T-cell (primary cell): Measurements from ENCODE around the gene MAP2K1. TPM values are rescaled to one million over a fixed set of nuclear protein-coding genes. Genes with fewer than 3 reads are reported as not detected.

Source experiments
- ATAC-seq, 4 experiments: fragments of 200-7000 bp in 3 of 4; fragments of 150-1000 bp in 1 of 4; cut with Tn5 transposase; replicated peaks in 1 of 4; 1 replicate in 3 of 4; 2 replicates in 1 of 4; pipeline ENCODE4 v1.10.0; 2021; ENCODE audit warnings: moderate library complexity in 3 of 4, mild to moderate bottlenecking in 2 of 4, moderate number of reproducible peaks in 1 of 4
- CTCF ChIA-PET, 2 donors: fragments of 300-600 bp; sonication (Branson Sonifier 250); formaldehyde crosslinking; loops; one replicate each; lab custom pipeline; 2022; ENCODE audit warnings: antibody characterized with exemption in 2 of 2; lab: Charles Lee
- POLR2A ChIA-PET, 2 donors: fragments of 300-600 bp; sonication (Branson Sonifier 250); formaldehyde crosslinking; loops; one replicate each; lab custom pipeline; 2022; ENCODE audit warnings: antibody characterized with exemption in 2 of 2; lab: Charles Lee
- DNase-seq, 35 experiments: peaks; one replicate each; pipeline versions ENCODE4 v3.0.0 to v3.0.0-alpha.2; 2013 to 2023
- H3K27ac ChIP-seq: one replicate; pipeline ENCODE4 v1.5.1; 2013; ENCODE audit warnings: low read length
- H3K27me3 ChIP-seq, 2 experiments: replicated peaks in 1 of 2; 1 replicate in 1 of 2; 2 replicates in 1 of 2; pipeline versions ENCODE4 v1.6.1 to v1.7.0; 2013; ENCODE audit warnings: low read length in 1 of 2, mixed read lengths in 1 of 2; ENCODE audit not compliant: control insufficient read depth in 2 of 2, insufficient read depth in 2 of 2; ENCODE audit errors: extremely low read depth in 1 of 2
- H3K36me3 ChIP-seq, 2 donors: 1 replicate in 1 of 2; 2 replicates in 1 of 2; pipeline versions ENCODE4 v1.6.1 to v1.7.0; 2013; ENCODE audit warnings: low read length in 1 of 2; ENCODE audit not compliant: control insufficient read depth in 2 of 2, insufficient read depth in 1 of 2; ENCODE audit errors: extremely low read depth in 1 of 2
- H3K4me1 ChIP-seq, 2 experiments: 1 replicate in 1 of 2; 2 replicates in 1 of 2; pipeline versions ENCODE4 v1.6.1 to v1.7.0; 2013; ENCODE audit warnings: low read length in 2 of 2, mixed read lengths in 1 of 2; ENCODE audit not compliant: insufficient read depth in 2 of 2, control insufficient read depth in 1 of 2; ENCODE audit errors: extremely low read depth in 1 of 2
- H3K4me3 ChIP-seq, 2 donors: 1 replicate in 1 of 2; 2 replicates in 1 of 2; pipeline versions ENCODE4 v1.5.1 to v1.7.0; 2013; ENCODE audit warnings: mild to moderate bottlenecking in 2 of 2, low read length in 1 of 2, moderate library complexity in 1 of 2; ENCODE audit not compliant: control insufficient read depth in 1 of 2; ENCODE audit errors: extremely low read depth in 1 of 2
- H3K9me3 ChIP-seq: 2 replicates; pipeline ENCODE4 v1.7.0; 2013
- H3K27ac Mint-ChIP-seq, 2 donors: one replicate each; pipeline ENCODE4 v1.8.0; 2020 to 2021; ENCODE audit warnings: mild to moderate bottlenecking in 2 of 2, mixed read lengths in 2 of 2
- H3K27me3 Mint-ChIP-seq, 2 donors: one replicate each; pipeline ENCODE4 v1.8.0; 2021 to 2022; ENCODE audit warnings: mixed read lengths in 2 of 2
- H3K36me3 Mint-ChIP-seq: one replicate; pipeline ENCODE4 v1.8.0; 2021; ENCODE audit warnings: mixed read lengths
- H3K4me1 Mint-ChIP-seq, 3 donors: one replicate each; pipeline ENCODE4 v1.8.0; 2020 to 2022; ENCODE audit warnings: mixed read lengths in 3 of 3, mild to moderate bottlenecking in 1 of 3
- H3K4me3 Mint-ChIP-seq, 3 donors: one replicate each; pipeline ENCODE4 v1.8.0; 2020 to 2022; ENCODE audit warnings: mild to moderate bottlenecking in 3 of 3, mixed read lengths in 3 of 3, moderate library complexity in 3 of 3
- H3K9me3 Mint-ChIP-seq, 3 donors: one replicate each; pipeline ENCODE4 v1.8.0; 2020 to 2022; ENCODE audit warnings: mixed read lengths in 3 of 3
- WGBS: methylation state at CpG from one replicate; pipeline ENCODE4 v1.1.5; 2013; ENCODE audit warnings: missing lambda C conversion rate; ENCODE audit not compliant: insufficient coverage; 5-methylcytosine and 5-hydroxymethylcytosine counted together
- total RNA-seq, 35 experiments: library from RNA in 6 of 35; stranded (reverse) in 6 of 35; fragments of 120-200 nt in 1 of 35; gene quantifications; one replicate each; pipeline versions ENCODE4 v1.2.1 to v1.2.4 and lab custom pipeline; 2013 to 2026

MAP2K1 gene
- total RNA-seq, 5 donors from 2014 or later (not counting 1 experiment from before 2014, with no cell fraction given), result 38.7 to 62.8 (median 49.4) TPM

DNA sequence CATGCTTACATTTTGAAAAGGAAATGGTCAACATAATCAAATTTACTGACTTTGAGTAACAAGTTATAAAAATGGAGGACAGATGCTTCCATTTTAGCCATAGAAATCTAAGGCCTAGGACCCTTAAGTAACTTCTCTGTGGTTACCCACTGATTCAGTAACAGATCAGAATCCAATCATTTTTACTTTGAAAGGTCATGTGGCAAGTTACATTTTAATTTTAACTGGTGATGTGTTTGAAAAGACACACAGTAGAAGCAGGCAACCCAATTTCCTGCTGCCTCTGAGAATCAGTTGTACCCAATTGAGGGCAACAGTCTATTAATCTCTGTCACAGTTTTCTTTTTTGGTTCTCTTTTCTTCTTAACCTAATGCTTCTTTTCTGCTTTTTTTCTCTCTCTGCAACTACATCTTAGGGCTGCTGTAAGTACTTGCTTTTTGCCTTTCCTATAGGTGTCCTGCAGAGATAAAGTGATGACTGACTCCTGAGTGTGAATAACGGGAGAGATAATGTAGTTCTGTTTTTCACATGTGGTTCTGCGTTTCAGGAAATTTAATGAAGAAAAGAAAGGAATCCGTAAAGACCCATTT is 121.7 kb downstream of the MAP2K1 start:
- H3K36me3 ChIP-seq, result no peaks in the 10 kb centered on the region
- DNase-seq, result no peak
- H3K27ac ChIP-seq, result no peak overlapping the region
- no peak overlapping the region for H3K4me3 Mint-ChIP-seq
- H3K9me3 ChIP-seq, result no peaks in the 10 kb centered on the region
- peaks cover 21 to 28% (median 24%) of the 10 kb centered on the region in 3 donors for H3K4me1 Mint-ChIP-seq
- H3K36me3 Mint-ChIP-seq, result peaks cover 7% of the 10 kb centered on the region
- no peaks in the 10 kb centered on the region for H3K27me3 ChIP-seq
- ChIA-PET POLR2A (no interaction called here), CTCF (interaction anchor here in 1 of 2 donors (0.7 kb wide), 1 partner anchor 52 kb away, joined by 3 read pairs; no protein-coding TSS in a partner anchor)
- no peak overlapping the region for H3K27ac Mint-ChIP-seq
- peaks cover 13% of the 10 kb centered on the region in 2 experiments for H3K4me1 ChIP-seq
- no peaks in the 10 kb centered on the region for H3K27me3 Mint-ChIP-seq
- no peak for ATAC-seq
- WGBS, result no CpG with 5 or more reads among the region's 3 CpGs
- H3K4me3 ChIP-seq, result no peak overlapping the region
- H3K9me3 Mint-ChIP-seq, result no peaks in the 10 kb centered on the region

DNA sequence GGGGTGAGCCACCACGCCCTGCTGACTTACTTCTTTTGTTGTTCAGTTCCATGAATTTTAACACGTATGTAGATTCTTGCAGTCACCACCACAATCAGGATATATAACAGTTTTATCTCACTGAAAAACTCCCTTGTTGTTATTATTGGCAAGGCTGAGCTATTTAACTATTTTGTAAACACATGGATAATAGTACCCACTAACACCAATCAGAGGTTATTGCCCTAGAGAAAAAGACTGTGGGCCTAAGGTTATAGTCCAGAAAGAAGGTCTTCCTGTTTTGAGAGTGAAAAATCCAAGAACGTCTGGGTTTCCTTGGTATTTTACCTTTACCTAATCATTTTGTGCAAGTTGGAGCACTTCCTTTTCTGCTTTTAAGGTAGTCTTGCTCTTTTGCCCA is 127.9 kb downstream of the MAP2K1 start:
- H3K36me3 Mint-ChIP-seq, result peaks cover 27% of the 10 kb centered on the region
- no peaks in the 10 kb centered on the region for H3K9me3 Mint-ChIP-seq
- no peaks in the 10 kb centered on the region for H3K27me3 ChIP-seq
- H3K9me3 ChIP-seq, result no peaks in the 10 kb centered on the region
- H3K4me1 Mint-ChIP-seq, result no peaks in the 10 kb centered on the region
- DNase-seq (no peak), ATAC-seq (no peak)
- no peaks in the 10 kb centered on the region for H3K4me1 ChIP-seq
- peaks cover 0 to 2% of the 10 kb centered on the region in 2 donors for H3K36me3 ChIP-seq
- no peak overlapping the region for H3K27ac ChIP-seq
- H3K4me3 ChIP-seq, result no peak overlapping the region
- no peaks in the 10 kb centered on the region for H3K27me3 Mint-ChIP-seq
- ChIA-PET POLR2A (no interaction called here), CTCF (no interaction called here)
- no peak overlapping the region for H3K4me3 Mint-ChIP-seq
- H3K27ac Mint-ChIP-seq, result no peak overlapping the region
- WGBS, result no CpG with 5 or more reads among the region's 3 CpGs

GRCh38 chr15:66515901-66516322 is 129.2 kb downstream of the MAP2K1 start:
- WGBS, result 100% methylated on average over 2 of the region's 2 CpGs
- H3K9me3 ChIP-seq, result no peaks in the 10 kb centered on the region
- H3K27ac ChIP-seq, result no peak overlapping the region
- H3K27ac Mint-ChIP-seq, result no peak overlapping the region
- POLR2A ChIA-PET, result no interaction called here
- peaks cover 0 to 5% of the 10 kb centered on the region in 2 donors for H3K36me3 ChIP-seq
- H3K27me3 ChIP-seq, result no peaks in the 10 kb centered on the region
- H3K9me3 Mint-ChIP-seq, result no peaks in the 10 kb centered on the region
- no peak overlapping the region for H3K4me3 Mint-ChIP-seq
- peaks cover 27% of the 10 kb centered on the region for H3K36me3 Mint-ChIP-seq
- no peak overlapping the region for H3K4me3 ChIP-seq
- DNase-seq (no peak), ATAC-seq (no peak)
- H3K27me3 Mint-ChIP-seq, result no peaks in the 10 kb centered on the region
- H3K4me1 ChIP-seq, result no peaks in the 10 kb centered on the region
- H3K4me1 Mint-ChIP-seq, result no peaks in the 10 kb centered on the region
- CTCF ChIA-PET, result no interaction called here

DNA sequence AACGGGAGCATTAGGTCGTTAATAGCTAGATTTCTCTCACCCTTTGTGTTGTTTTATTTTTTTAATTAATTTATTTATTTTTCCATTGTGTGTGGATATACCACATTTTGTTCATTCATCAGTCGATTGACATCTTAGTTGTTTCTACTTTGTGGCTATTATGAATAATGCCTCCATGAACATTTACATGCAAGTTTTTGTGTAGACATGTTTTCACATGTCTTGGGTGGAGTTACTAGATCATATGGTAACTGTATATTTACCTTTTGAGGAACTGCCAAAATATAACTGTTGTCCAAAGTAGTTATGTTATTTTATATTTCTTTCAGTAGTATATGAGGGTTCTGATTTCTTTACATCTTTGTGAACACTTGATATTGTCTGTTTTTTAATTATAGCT is 137.2 kb downstream of the MAP2K1 start:
- no peaks in the 10 kb centered on the region for H3K27me3 ChIP-seq
- H3K27me3 Mint-ChIP-seq, result no peaks in the 10 kb centered on the region
- no peak for ATAC-seq
- no peak overlapping the region for H3K27ac Mint-ChIP-seq
- CTCF ChIA-PET, result no interaction called here
- no CpG with 5 or more reads among the region's 3 CpGs for WGBS
- H3K9me3 ChIP-seq, result no peaks in the 10 kb centered on the region
- H3K4me3 Mint-ChIP-seq, result no peak overlapping the region
- no peaks in the 10 kb centered on the region for H3K4me1 ChIP-seq
- peaks cover 0 to 18% of the 10 kb centered on the region in 2 donors for H3K36me3 ChIP-seq
- H3K36me3 Mint-ChIP-seq, result peaks cover 41% of the 10 kb centered on the region
- DNase-seq, result no peak
- H3K9me3 Mint-ChIP-seq, result no peaks in the 10 kb centered on the region
- no peak overlapping the region for H3K4me3 ChIP-seq
- H3K27ac ChIP-seq, result no peak overlapping the region
- H3K4me1 Mint-ChIP-seq, result no peaks in the 10 kb centered on the region
- POLR2A ChIA-PET, result no interaction called here

- Mint-ChIP-seq H3K27me3 (no peaks in the 10 kb centered on the region), H3K4me3 (no peak overlapping the region), H3K27ac (no peak overlapping the region), H3K9me3 (no peaks in the 10 kb centered on the region), H3K36me3 (peaks cover 45% of the 10 kb centered on the region), H3K4me1 (no peaks in the 10 kb centered on the region)
- H3K27me3 ChIP-seq, result no peaks in the 10 kb centered on the region
- H3K36me3 ChIP-seq, result peaks cover 0 to 24% of the 10 kb centered on the region in 2 donors
- ChIA-PET POLR2A (no interaction called here), CTCF (no interaction called here)
- ATAC-seq (no peak), DNase-seq (no peak)
- WGBS, result 94% methylated on average over 3 of the region's 4 CpGs
- H3K4me3 ChIP-seq, result no peak overlapping the region
- no peaks in the 10 kb centered on the region for H3K9me3 ChIP-seq
- H3K4me1 ChIP-seq, result no peaks in the 10 kb centered on the region
- no peak overlapping the region for H3K27ac ChIP-seq
These were observed 138.1 kb downstream of the MAP2K1 start for GRCh38 chr15:66524838-66525237.

DNA sequence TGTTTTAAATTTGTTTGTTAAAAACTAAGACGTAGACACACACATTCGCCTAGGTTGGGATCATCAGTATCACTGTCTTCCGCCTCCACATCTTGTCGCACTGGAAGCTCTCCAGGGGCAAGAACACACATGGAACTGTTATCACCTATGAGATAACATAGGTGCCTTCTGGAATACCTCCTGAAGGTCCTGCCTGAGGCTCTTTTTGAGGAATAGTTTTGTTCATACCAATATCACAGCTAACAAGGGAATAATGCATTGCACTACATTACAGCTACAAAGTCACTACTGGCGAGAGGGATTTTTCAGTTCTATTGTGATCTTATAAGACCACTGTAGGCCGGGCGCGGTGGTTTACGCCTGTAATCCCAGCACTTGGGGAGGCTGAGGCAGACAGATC is 148.3 kb downstream of the MAP2K1 start:
- Histone ChIP-seq H3K27ac (no peak overlapping the region), H3K4me1 (no peaks in the 10 kb centered on the region), H3K4me3 (no peak overlapping the region), H3K27me3 (no peaks in the 10 kb centered on the region), H3K36me3 (peaks cover 0 to 16% of the 10 kb centered on the region in 2 donors), H3K9me3 (no peaks in the 10 kb centered on the region)
- ChIA-PET POLR2A (no interaction called here), CTCF (no interaction called here)
- 95% methylated on average over 3 of the region's 9 CpGs for WGBS
- H3K4me1 Mint-ChIP-seq, result no peaks in the 10 kb centered on the region
- ATAC-seq (no peak), DNase-seq (no peak)
- H3K27ac Mint-ChIP-seq, result no peak overlapping the region
- no peak overlapping the region for H3K4me3 Mint-ChIP-seq
- no peaks in the 10 kb centered on the region for H3K9me3 Mint-ChIP-seq
- H3K27me3 Mint-ChIP-seq, result no peaks in the 10 kb centered on the region
- peaks cover 48% of the 10 kb centered on the region for H3K36me3 Mint-ChIP-seq
